Activated T-helper 1 cell treated with anti-CD3 and anti-CD28 coated beads, Interleukin-12 subunit alpha, Interleukin-12 subunit beta, Interleukin-2, Interleukin-4 antibody, amounts not matched to agents 30 ng/mL and 10 ng/mL and 1 ng/mL, durations not matched to agents 14 hours and 24 hours and 36 hours (primary cell): Measurements from ENCODE around the gene BHLHE40. TPM values are rescaled to one million over a fixed set of nuclear protein-coding genes. Genes with fewer than 3 reads are reported as not detected.

Source experiments
- DNase-seq: peaks from one replicate; pipeline ENCODE4 v3.0.0; 2021; ENCODE audit warnings: low spot score
- H3K27ac Mint-ChIP-seq: one replicate; pipeline ENCODE4 v1.8.0; 2021; ENCODE audit warnings: mild to moderate bottlenecking, mixed read lengths
- H3K27me3 Mint-ChIP-seq: one replicate; pipeline ENCODE4 v1.8.0; 2022; ENCODE audit warnings: mild to moderate bottlenecking, moderate library complexity, mixed read lengths; ENCODE audit not compliant: insufficient read depth
- H3K36me3 Mint-ChIP-seq: one replicate; pipeline ENCODE4 v1.8.0; 2021; ENCODE audit warnings: low read depth, mixed read lengths
- H3K4me1 Mint-ChIP-seq: one replicate; pipeline ENCODE4 v1.8.0; 2021; ENCODE audit warnings: low read depth, mixed read lengths
- H3K4me3 Mint-ChIP-seq: one replicate; pipeline ENCODE4 v1.8.0; 2021; ENCODE audit warnings: mild to moderate bottlenecking, moderate library complexity, mixed read lengths
- H3K9me3 Mint-ChIP-seq: one replicate; pipeline ENCODE4 v1.8.0; 2021; ENCODE audit warnings: mixed read lengths
- intact Hi-C: fragments of 100-400 bp; cut with micrococcal nuclease; formaldehyde crosslinking; loops from one replicate; pipeline ENCODE4 v1.15.1; 2024
- total RNA-seq: library from RNA; stranded (reverse); gene quantifications from 2 replicates; pipeline ENCODE4 v1.2.3, GENCODE V29; 2022

The BHLHE40 gene
- 449 and 458 TPM in 2 replicates for total RNA-seq

DNA sequence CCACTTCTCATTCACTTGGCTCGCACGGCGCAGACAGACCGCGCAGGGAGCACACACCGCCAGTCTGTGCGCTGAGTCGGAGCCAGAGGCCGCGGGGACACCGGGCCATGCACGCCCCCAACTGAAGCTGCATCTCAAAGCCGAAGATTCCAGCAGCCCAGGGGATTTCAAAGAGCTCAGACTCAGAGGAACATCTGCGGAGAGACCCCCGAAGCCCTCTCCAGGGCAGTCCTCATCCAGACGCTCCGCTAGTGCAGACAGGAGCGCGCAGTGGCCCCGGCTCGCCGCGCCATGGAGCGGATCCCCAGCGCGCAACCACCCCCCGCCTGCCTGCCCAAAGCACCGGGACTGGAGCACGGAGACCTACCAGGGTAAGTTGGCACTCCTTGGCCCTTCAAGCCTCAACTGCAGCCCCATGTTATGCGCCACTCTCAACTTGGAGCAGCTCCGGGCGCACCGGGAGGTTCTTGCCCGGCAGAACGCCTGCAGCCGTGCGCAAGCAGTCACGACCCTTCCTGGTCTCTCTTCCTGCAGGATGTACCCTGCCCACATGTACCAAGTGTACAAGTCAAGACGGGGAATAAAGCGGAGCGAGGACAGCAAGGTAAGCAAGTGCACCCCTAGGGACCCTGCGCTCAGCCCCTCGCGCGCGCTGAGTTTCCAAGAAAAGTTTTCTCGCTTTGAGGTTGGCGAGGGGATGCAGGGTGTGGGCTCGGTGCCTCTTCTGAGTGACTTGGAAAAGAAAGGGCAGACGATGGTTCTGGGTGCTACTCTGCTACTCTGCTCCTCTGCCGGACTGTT, at the start of gene BHLHE40:
BHLHE40 (plus strand) TSS at position 10 of the 801 bp plus-strand sequence; CDS start at position 292, 282 bp downstream.
- no peak for DNase-seq
- peaks cover 50% of the 10 kb centered on the region for H3K36me3 Mint-ChIP-seq
- intact Hi-C loops = loop anchor here (1.0 to 2.0 kb wide), 4 partner anchors 43 to 215 kb away; no protein-coding TSS in a partner anchor
- H3K27ac Mint-ChIP-seq = peak within 1 kb of the TSS; percentile 100
- H3K27me3 Mint-ChIP-seq = no peaks in the 10 kb centered on the region
- peak within 1 kb of the TSS; percentile 97 for H3K4me3 Mint-ChIP-seq
- H3K9me3 Mint-ChIP-seq = peaks cover 5% of the 10 kb centered on the region
- peaks cover 40% of the 10 kb centered on the region for H3K4me1 Mint-ChIP-seq

DNA sequence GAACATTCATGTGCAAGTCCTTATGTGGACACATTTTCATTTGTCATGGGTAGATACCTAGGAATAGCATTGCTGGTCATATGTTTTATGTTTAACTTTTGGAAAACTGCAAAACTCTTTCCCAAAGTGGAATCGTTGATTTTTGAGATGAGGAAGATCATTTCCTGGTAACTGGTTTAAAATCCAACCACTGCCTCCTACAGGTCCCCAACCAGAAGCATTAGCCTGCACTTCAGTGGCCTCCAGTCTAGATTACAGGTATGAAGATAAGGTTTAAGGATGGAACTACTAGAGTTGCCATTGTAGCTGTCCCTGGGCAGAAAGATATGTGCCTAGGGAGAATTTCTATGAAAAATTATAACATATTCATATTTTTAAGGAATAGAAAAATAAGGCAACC, 48.7 kb upstream of the BHLHE40 start:
- Mint-ChIP-seq H3K9me3 (peaks cover 19% of the 10 kb centered on the region), H3K27me3 (no peaks in the 10 kb centered on the region), H3K27ac (peak overlapping the region; percentile 29), H3K4me1 (peaks cover 75% of the 10 kb centered on the region), H3K36me3 (peaks cover 12% of the 10 kb centered on the region), H3K4me3 (no peak overlapping the region)
- DNase-seq = no peak
- intact Hi-C loops = no loop called here

DNA sequence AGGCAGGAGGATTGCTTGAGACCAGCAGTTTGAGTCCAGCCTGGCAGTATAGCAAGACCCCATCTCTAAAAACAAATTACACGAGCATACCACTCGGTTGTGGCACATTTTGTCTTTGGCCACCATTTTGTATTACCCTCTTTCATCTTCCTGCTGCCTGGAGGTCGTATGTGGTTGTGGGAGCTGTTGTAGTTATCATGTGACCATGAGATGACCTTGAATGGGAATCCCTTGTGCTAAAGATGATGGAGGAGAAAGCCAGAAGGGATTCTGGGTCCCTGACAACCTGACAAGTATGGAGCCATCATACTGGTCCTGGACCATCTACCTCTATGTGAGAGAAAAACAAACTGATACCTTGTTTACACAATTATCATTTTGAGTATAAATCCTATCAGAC, 45.2 kb upstream of the BHLHE40 start:
- no peak overlapping the region for H3K4me3 Mint-ChIP-seq
- DNase-seq = no peak
- H3K27me3 Mint-ChIP-seq = no peaks in the 10 kb centered on the region
- intact Hi-C loops = no loop called here
- peaks cover 65% of the 10 kb centered on the region for H3K4me1 Mint-ChIP-seq
- peaks cover 16% of the 10 kb centered on the region for H3K36me3 Mint-ChIP-seq
- H3K27ac Mint-ChIP-seq = no peak overlapping the region
- peaks cover 23% of the 10 kb centered on the region for H3K9me3 Mint-ChIP-seq

DNA sequence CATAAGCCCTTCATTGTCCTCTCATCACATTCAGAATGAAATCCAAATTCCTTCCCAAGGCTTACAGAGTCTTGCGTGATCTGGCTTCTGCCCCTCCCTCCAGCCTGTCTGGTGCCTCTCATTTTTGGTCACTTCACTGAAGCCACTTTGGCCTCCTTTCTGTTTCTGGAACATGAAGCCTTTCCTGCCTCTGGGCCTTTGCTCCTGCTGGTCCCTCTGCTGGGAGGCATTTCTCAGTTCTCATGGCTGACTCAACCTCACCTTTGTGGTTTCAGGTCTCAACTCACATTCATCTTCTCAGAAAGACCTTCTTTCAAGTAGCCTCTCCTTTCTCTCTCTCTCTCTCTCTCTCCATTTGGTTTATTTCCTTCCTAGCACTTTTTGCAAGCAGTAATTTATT, 43.9 kb upstream of the BHLHE40 start:
- intact Hi-C loops = loop anchor here (1.0 kb wide), 1 partner anchor 8 kb away; no protein-coding TSS in a partner anchor
- H3K9me3 Mint-ChIP-seq = peaks cover 21% of the 10 kb centered on the region
- peaks cover 53% of the 10 kb centered on the region for H3K4me1 Mint-ChIP-seq
- H3K27ac Mint-ChIP-seq = peak overlapping the region; percentile 16
- peak overlapping the region; percentile 5 for H3K4me3 Mint-ChIP-seq
- DNase-seq = peak; percentile 19
- peaks cover 15% of the 10 kb centered on the region for H3K36me3 Mint-ChIP-seq
- no peaks in the 10 kb centered on the region for H3K27me3 Mint-ChIP-seq

DNA sequence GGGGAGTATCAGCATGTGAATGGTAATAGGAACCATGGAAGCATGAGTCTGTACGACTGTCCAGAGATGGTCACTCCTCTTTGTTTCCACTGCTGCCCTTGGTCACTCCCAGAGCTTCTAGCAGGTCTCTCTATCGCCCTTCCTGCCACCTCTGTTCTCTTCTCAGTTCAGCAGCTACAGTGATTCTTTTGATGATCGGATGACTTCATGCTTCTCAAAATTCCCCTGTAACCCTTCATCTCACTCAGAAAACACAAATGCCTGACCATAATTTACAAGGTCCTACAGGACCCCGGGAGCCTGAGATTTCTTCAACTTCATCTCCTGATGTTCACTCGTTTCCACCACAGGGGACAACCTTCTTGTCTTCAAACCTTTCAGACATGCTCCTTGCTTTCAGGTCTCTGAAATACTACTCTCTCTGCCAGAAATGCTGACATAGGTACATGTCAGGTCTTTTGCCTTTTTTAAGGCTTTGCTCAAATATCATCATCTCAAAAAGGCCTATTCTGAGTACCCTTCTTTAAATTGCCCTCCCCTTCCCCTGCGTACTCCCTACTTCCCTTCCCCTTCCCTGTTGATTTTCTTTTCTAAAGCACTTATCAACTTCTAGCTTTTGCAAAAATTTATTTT, 42.1 kb upstream of the BHLHE40 start:
- H3K27ac Mint-ChIP-seq = no peak overlapping the region
- peaks cover 20% of the 10 kb centered on the region for H3K9me3 Mint-ChIP-seq
- H3K4me1 Mint-ChIP-seq = peaks cover 36% of the 10 kb centered on the region
- intact Hi-C loops = no loop called here
- no peak overlapping the region for H3K4me3 Mint-ChIP-seq
- H3K27me3 Mint-ChIP-seq = no peaks in the 10 kb centered on the region
- DNase-seq = no peak
- H3K36me3 Mint-ChIP-seq = peaks cover 14% of the 10 kb centered on the region

DNA sequence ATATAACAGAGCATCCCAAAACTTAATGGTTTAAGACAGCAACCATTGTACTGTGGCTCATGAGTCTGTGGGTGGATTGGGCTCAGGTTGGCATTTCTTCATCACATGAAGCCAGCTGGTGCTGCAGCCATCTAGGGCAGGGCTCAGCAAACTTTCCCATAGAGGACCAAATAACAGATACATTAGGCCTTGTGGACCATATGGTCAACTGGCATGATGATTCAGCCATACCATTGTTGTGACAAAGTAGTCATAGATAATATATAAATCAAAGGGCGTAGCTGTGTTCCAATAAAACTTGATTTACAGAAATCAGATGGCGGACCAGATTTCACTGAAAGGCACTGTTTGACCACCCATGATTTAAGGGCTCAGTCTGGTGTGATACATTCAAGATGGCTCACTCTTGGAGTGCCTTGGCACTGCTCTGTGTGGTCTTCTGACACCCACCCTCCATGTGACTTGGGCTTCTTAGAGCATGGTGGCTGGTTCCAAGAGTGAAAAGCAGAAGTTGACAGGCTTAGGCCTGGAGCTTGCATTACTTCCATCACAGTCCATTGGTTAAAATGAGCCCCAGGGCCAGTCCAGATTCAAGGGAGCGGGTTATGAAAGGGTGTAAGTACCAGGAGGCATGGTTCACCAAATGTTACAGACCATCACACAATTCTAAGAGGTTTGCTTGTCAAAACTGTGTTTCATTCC, 40.8 kb upstream of the BHLHE40 start:
- no peaks in the 10 kb centered on the region for H3K27me3 Mint-ChIP-seq
- H3K4me1 Mint-ChIP-seq = peaks cover 32% of the 10 kb centered on the region
- DNase-seq = no peak
- peaks cover 20% of the 10 kb centered on the region for H3K9me3 Mint-ChIP-seq
- intact Hi-C loops = no loop called here
- H3K4me3 Mint-ChIP-seq = no peak overlapping the region
- peaks cover 14% of the 10 kb centered on the region for H3K36me3 Mint-ChIP-seq
- H3K27ac Mint-ChIP-seq = no peak overlapping the region

DNA sequence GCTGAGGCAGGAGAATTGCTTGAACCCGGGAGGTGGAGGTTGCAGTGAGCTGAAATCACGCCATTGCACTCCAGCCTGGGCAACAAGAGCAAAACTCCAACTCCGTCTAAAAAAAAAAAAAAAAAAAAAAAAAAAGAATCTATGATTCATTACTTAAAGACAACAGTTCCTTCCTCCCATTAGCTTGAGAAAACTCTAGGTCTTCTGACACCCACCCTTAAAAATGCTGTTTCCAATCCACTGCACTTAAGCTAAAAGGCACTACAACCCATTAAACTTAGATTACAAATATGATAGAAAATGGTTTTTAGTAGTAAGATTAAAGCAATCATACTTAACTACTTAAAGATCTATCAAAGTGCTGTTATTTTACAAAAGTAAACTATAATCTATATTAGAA, 40.0 kb upstream of the BHLHE40 start:
- H3K4me1 Mint-ChIP-seq = peaks cover 26% of the 10 kb centered on the region
- H3K27ac Mint-ChIP-seq = no peak overlapping the region
- H3K36me3 Mint-ChIP-seq = peaks cover 10% of the 10 kb centered on the region
- intact Hi-C loops = no loop called here
- no peak overlapping the region for H3K4me3 Mint-ChIP-seq
- H3K9me3 Mint-ChIP-seq = peaks cover 13% of the 10 kb centered on the region
- no peaks in the 10 kb centered on the region for H3K27me3 Mint-ChIP-seq
- DNase-seq = no peak

DNA sequence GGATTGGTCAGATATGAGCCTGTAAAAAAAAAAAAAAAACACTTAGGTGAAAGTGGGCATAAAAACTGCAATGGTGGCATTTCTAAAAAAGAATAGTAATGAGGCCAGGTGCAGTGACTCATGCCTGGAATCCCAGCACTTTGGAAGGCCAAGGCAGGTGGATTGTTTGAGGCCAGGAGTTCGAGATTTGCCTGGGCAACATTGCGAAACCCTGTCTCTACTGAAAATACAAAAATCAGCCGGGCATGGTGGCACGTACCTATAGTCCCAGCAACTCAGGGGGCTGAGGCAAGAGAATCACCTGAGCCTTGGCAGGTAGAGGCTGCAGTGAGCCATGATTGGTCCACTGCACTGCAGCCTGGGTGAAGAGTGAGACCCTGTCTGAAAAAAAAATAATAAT, 38.3 kb upstream of the BHLHE40 start:
- Mint-ChIP-seq H3K36me3 (peaks cover 10% of the 10 kb centered on the region), H3K9me3 (peaks cover 9% of the 10 kb centered on the region), H3K4me1 (peaks cover 13% of the 10 kb centered on the region), H3K27me3 (no peaks in the 10 kb centered on the region), H3K4me3 (no peak overlapping the region), H3K27ac (no peak overlapping the region)
- no peak for DNase-seq
- intact Hi-C loops = no loop called here

DNA sequence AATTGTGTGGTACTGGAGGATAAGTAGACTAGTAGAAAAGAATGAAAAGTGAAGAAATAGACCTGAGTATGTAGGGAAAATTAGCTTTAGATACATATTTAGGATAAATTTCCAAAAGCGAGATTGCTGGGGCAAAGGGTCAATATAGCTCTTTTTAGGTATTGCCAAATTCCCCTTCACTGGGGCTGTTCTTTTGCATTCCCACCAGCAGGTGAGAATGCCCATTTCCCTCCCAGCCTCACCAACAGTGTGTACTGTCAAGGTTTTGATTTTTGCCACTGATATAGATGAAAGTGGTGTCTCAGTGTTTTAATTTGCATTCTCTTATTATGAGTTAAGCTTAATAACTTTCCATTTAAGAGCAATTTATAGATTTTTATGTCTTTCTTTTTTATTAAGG, 35.7 kb upstream of the BHLHE40 start:
- Mint-ChIP-seq H3K27me3 (no peaks in the 10 kb centered on the region), H3K27ac (no peak overlapping the region), H3K4me1 (peaks cover 8% of the 10 kb centered on the region), H3K4me3 (no peak overlapping the region), H3K9me3 (peaks cover 1% of the 10 kb centered on the region), H3K36me3 (peaks cover 6% of the 10 kb centered on the region)
- no peak for DNase-seq
- intact Hi-C loops = no loop called here

DNA sequence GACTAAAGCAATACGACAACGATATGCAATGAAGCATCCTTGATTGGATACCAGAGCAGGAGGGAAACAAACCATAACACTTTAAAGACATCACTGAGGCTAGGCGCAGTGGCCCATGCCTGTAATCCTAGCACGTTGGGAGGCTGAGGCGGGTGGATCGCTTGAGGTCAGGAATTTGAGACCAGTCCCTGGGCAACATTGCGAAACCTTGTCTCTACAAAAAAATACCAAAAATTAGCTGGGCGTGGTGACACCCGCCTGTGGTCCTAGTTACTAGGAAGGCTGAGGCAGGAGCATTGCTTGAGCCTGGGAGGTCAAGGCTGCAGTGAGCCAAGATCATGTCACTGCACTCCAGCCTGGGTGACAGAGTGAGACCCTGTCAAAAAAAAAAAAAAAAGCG, 33.9 kb upstream of the BHLHE40 start:
- H3K36me3 Mint-ChIP-seq = peaks cover 3% of the 10 kb centered on the region
- no peaks in the 10 kb centered on the region for H3K27me3 Mint-ChIP-seq
- no peak for DNase-seq
- H3K27ac Mint-ChIP-seq = no peak overlapping the region
- no peaks in the 10 kb centered on the region for H3K9me3 Mint-ChIP-seq
- intact Hi-C loops = no loop called here
- peaks cover 8% of the 10 kb centered on the region for H3K4me1 Mint-ChIP-seq
- no peak overlapping the region for H3K4me3 Mint-ChIP-seq

DNA sequence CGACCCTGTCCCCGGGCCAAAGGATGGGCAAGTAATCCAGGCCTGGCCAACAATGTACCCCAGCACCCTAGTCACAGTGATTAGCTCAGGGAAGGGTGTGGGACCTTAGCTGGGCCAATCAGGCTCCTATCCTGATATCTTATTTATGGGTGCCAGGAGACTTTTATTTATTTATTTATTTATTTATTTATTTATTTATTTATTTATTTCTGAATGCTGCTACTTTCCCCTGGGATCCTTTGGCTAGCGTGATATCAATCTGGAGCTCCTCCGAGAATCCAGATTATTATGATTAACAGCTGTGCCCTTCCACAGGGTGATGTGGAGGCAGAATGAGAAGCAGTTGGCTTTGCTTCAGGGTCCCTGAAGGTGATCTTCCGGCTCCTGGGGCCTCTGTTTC, 32.2 kb upstream of the BHLHE40 start:
- H3K27ac Mint-ChIP-seq = no peak overlapping the region
- intact Hi-C loops = no loop called here
- H3K27me3 Mint-ChIP-seq = no peaks in the 10 kb centered on the region

DNA sequence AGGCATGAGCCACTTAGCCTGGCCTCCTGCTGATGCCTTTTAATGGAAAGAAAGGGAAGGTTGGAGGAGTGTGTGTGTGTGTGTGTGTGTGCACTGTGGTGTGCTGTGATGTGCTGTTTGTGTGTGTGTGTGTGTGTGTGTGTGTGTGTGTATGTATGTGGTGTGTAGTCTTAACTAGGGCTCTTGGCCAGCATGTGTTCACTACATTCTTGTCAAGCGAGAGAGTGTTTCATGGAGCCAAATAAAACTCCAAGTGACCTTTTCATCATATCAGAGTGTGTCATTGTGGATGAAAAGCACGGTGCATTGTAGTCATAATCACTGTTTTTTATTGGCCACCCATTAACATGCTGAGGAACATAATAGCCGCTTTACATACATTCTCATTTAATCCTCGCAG, 30.8 kb upstream of the BHLHE40 start:
- Mint-ChIP-seq H3K27ac (no peak overlapping the region), H3K4me3 (no peak overlapping the region), H3K36me3 (peaks cover 4% of the 10 kb centered on the region), H3K9me3 (peaks cover 3% of the 10 kb centered on the region), H3K4me1 (peaks cover 8% of the 10 kb centered on the region), H3K27me3 (no peaks in the 10 kb centered on the region)
- no peak for DNase-seq
- intact Hi-C loops = no loop called here

More for the DNA sequence above, 32.2 kb upstream of the BHLHE40 start:
- no peak overlapping the region for H3K4me3 Mint-ChIP-seq
- no peaks in the 10 kb centered on the region for H3K9me3 Mint-ChIP-seq
- H3K4me1 Mint-ChIP-seq = peaks cover 8% of the 10 kb centered on the region
- no peak for DNase-seq
- peaks cover 3% of the 10 kb centered on the region for H3K36me3 Mint-ChIP-seq

DNA sequence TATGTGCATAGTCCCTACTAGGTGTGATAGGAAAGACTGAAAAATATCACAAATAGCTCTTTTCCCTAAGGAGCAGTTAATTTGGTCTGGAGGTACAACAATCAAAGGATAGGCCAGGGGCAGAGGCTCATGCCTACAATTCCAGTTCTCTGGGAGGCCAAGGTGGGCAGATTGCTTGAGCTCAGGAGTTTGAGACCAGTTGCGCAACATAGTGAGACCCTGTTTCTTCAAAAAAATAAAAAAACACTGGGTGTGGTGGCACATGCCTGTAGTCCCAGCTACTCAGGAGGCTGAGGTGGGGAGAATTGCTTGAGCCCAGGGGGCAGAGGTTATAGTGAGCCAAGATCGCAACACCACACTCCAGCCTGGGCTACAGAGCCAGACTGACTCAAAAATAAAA, 30.2 kb upstream of the BHLHE40 start:
- no peak for DNase-seq
- peaks cover 8% of the 10 kb centered on the region for H3K4me1 Mint-ChIP-seq
- H3K27ac Mint-ChIP-seq = no peak overlapping the region
- H3K4me3 Mint-ChIP-seq = no peak overlapping the region
- intact Hi-C loops = no loop called here
- peaks cover 5% of the 10 kb centered on the region for H3K9me3 Mint-ChIP-seq
- H3K36me3 Mint-ChIP-seq = peaks cover 4% of the 10 kb centered on the region
- no peaks in the 10 kb centered on the region for H3K27me3 Mint-ChIP-seq
